T1000 (cell line): ENCODE data around the gene PCIF1.
"Not testable (repeated sequence)": the region's sequence is repeated elsewhere in the genome, so short reads cannot be mapped to it uniquely, and the experiment has no call there.

Experiments
- DNase-seq: peaks from one replicate; lab custom pipeline; 2025; ENCODE audit warnings: mixed read lengths; lab: John Stamatoyannopoulos, UW

The PCIF1 gene

DNA sequence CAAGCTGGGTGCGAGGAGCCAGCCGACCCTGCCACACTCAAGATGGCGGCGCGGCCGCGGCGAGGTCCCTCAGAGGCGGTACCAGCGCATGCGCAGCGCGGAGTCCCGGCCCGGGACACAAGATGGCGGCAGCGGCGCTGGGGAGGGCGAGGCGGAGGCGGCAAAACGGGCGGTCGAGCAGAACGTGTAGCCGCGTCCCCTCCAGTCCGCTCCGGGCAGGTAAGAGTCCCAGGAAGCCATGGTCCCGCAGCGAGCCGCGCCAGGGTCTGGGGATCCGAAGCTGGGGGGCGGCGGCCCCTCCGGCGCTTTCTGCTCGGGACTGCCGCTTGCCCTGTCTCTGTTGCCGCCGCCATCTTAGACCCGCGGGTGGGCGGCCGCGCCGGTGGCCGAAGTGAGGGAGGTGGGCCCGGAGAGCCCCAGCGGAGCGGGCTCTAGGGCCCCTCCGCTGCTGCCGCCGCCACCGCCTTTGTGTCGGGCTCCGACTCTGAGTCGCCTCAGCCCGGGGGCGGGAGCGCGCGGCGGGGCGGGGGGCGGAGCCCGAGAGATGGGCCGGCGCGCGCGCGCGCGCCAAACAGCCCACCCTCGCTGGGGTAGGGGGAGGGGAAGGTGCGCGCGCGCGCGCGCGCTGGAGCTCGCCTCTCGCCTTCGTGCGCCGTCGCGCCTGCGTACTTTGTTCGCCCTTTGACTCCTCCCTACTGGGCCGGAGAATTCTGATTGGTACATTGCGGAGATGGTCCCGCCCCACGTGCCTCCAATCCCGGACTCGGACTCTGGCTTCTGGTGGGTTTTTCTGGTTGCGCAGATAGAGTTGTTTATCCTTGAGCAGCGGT, at the start of gene PCIF1:
TSS of gene PCIF1 (plus strand) at position 98 of the 830 bp plus-strand sequence. CDS start 4,317 bp downstream, outside the sequence.
- DNase-seq = peak; percentile 99

DNA sequence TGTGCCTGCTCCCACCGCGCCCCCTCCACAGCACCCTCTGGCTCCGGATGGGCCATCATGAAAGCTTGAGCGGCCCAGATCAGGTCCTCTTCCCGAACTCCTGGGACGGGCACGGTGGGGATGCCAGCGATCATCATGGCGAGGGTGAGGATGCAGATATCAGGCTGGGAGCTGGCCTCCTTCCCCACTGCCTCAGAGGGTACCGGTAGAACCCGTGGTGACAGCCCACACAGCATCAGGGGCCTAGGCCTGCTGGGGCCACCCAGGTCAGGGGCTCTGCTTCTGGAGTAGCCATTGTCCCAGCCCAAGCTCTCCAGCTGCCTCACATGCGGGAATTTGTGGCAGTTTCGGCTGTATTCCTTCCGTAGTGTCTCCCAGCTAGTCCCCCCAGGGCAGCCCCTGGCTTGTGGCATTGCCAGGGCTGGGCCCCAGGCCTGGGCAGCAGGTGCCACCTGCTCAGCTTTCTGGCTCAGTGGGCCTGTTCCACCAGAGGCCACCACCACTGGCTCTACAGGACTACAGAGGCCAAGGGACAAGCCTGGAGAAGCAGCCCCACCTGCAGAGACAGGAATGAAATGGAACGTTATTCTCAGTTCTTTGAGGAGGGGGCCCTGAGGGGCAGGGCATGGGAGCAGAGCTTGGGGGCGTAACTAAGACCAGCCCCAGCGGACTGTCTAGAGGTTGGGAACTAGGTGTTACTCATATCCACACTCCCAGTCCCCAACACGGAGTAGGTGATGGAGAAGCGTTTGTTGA, 47.7 kb upstream of the PCIF1 start:
- no peak for DNase-seq

DNA sequence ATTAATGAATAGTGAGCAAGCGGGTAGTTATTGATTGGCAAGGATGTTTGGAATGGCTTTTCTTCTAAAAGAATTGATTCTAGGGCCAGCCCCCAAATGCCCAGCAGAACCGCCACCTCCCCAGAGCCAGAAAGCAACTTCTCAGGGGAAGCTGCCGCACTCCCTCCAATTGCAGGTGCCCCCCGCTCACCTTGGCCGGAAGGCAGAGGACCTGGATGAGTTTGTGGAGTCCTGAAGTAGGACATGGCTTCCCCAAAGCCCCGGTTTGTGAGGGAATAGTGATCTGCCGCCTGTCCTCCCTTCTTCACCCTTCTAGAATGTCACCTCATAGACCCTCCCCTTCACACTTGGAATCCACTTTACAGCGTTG, 47.2 kb upstream of the PCIF1 start, which contains the start of gene SPATA25:
TSS of gene SPATA25 (minus strand) at position 277 of the 370 bp plus-strand sequence. CDS start at position 245, 32 bp downstream.
- no peak for DNase-seq

DNA sequence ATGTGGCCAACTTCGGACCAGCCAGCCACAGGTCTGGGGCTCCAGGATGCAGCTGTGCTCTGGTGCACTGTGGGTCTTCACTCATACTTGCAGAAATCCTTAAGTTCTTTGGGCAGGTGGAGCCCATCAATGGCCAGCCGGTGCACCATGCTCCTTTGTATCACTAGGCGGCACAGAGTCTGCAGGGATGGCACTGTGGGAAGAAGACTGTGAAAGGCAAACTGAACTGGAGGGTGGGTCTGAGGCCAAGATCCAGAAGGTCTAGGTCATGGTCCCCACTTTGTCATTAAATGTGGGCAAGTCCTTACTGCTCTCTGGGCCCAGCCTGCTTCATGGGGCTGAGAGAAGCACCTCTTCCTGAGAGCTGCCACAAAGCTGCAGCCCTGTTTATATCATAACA, 45.8 kb upstream of the PCIF1 start:
- DNase-seq = no peak

DNA sequence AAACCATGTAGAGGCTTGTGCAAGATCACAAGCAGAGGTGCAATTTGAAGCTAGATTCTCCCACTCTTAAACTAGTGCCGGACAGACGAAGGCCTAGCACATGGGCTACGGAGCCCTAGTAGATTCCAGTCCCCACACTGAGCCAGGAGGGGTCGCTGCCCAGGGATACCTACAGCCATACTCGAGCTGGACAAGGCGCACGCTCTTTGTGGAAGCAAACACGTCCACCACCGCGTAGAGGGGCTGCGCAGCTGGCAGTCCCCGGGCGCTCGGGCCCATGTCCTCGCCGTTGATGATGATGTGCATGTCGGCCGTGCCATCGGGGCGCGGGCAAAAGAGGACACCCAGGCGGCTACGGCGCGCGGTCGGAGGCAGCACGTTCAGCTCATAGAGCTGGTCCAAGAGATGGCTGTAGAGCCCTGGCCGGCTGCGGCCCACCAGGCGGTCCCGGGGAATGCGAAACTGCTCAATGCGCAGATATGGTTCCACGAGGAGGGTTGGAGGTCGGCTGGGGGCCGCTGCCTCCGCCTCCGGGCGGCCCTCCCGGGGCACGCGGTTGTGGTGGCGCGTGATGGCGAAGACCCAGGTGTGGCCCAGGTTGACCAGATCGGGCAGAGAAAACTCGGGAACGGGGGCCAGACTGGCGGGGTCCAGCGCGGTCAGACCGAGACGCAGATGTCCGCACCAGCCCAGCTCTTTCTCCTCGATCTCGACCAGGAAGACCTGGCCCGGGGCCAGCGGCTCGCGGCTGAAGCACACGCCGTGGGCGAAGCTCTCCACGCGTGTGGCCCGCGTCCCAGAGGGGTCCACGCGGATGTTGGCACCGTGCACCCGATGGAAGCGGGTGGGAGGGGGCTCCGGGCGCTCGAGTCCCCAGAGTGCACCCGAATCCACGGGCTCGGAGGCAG, 44.2 kb upstream of the PCIF1 start:
- no peak for DNase-seq

DNA sequence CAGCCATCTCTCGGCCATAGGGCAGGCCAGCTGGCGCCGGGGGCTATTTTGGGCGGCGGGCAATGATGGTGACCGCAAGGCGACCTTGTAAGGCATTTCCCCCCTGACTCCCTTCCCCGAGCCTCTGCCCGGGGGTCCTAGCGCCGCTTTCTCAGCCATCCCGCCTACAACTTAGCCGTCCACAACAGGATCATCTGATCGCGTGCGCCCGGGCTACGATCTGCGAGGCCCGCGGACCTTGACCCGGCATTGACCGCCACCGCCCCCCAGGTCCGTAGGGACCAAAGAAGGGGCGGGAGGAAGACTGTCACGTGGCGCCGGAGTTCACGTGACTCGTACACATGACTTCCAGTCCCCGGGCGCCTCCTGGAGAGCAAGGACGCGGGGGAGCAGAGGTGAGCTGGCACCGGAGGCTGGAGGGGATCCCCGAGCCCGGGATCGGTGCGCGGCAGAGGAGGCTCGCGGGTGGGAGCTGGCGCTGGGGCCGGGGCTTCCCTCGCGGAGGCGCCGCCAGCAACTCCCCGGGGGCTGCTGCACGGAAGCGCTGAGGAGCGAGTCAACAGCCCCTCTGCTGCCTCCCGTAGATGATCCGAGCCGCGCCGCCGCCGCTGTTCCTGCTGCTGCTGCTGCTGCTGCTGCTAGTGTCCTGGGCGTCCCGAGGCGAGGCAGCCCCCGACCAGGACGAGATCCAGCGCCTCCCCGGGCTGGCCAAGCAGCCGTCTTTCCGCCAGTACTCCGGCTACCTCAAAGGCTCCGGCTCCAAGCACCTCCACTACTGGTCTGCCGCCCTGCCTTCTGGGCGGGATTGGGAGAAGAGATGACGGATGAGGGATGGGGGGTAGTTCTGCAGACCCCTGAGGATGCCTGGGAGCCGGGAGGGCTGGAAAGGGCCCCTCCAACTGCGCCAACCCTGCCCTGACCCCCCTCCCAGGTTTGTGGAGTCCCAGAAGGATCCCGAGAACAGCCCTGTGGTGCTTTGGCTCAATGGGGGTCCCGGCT, 43.2 kb upstream of the PCIF1 start, which contains the start of the genes CTSA and NEURL2:
TSS of gene CTSA (plus strand) at position 351 of the 999 bp plus-strand sequence. CDS start at position 585, 234 bp downstream.
TSS of gene NEURL2 (minus strand) at position 224 of the 999 bp plus-strand sequence. CDS start at position 7, 217 bp downstream.
- peak; percentile 95 for DNase-seq

DNA sequence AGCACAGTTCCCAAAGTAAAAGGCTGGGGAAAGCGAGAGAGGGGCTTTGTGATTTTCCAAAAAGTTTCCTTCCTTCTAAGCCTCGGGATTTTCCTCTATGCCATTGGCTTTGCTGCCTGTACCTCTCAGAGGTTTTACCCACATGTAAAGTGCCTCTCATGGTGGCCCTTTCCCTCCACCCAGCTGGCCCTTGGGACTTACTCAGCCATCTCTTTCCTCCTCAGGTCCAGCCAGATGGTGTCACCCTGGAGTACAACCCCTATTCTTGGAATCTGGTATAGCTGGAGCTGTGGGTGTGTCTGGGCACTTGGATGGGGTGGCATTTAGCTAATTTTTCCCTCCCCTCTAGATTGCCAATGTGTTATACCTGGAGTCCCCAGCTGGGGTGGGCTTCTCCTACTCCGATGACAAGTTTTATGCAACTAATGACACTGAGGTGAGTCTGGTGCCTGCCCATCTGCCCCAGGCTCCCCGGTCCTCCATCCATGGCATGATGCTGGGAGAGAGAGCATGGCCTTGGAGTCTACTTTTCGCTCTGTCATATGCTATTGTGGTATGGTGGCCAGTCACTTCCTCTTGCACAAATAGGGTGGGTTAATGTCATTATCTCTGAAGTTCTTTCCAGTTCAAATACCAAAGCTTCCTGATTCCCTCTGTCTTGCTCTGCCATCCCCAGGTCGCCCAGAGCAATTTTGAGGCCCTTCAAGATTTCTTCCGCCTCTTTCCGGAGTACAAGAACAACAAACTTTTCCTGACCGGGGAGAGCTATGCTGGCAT, 42.2 kb upstream of the PCIF1 start:
- DNase-seq = no peak

DNA sequence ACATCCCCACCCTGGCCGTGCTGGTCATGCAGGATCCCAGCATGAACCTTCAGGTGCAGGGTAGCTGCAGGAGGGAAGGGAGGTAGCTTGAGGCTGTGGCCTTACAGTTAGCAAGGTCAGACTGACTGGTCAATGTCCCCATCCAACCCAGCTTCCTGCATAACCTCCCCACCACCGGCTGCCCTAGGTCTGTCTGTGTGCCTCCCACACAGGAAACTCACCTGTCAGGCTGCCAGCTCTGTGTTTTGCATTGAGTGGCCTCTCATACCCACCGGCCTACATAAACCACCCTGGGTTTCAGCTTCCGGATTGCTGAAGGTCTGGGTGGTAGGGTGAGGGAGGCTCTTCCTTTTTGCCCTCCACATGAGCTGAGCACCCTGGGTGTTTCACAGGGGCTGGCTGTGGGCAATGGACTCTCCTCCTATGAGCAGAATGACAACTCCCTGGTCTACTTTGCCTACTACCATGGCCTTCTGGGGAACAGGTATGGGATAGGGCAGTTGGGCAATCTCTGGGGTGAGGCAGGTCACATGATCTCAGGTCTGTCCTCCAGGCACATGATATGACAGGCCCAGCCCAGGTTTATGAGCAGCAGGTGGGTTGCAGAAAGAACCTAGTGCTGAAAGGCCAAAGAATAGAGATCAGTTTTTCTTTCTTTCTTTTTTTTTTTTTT, 41.5 kb upstream of the PCIF1 start:
- no peak for DNase-seq

DNA sequence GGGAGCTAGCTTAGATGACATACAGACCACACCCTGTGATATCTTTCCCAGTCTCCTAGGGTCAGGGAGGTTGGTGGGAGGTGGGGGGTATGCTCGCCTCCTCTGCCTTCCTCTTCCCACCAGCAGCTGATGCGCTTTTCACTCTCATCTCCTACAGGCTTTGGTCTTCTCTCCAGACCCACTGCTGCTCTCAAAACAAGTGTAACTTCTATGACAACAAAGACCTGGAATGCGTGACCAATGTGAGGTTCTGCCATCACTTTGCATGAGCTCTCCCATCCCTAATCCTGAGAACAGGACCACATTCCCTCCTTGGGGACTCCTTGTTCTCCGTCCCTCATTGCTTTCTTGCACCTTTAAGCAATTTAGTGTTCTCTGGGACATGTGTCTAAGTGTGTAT, 40.7 kb upstream of the PCIF1 start:
- no peak for DNase-seq

DNA sequence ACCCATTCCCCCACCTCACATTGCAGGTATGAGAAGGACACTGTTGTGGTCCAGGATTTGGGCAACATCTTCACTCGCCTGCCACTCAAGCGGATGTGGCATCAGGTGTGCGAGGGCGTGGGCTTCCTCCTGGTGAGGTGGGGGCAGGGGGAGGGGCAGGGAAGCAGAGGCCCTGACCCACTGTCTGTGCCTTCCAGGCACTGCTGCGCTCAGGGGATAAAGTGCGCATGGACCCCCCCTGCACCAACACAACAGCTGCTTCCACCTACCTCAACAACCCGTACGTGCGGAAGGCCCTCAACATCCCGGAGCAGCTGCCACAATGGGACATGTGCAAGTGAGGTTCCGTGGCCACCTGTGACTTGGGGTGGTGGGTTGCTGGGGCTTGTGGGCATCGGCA, 39.7 kb upstream of the PCIF1 start:
- no peak for DNase-seq

DNA sequence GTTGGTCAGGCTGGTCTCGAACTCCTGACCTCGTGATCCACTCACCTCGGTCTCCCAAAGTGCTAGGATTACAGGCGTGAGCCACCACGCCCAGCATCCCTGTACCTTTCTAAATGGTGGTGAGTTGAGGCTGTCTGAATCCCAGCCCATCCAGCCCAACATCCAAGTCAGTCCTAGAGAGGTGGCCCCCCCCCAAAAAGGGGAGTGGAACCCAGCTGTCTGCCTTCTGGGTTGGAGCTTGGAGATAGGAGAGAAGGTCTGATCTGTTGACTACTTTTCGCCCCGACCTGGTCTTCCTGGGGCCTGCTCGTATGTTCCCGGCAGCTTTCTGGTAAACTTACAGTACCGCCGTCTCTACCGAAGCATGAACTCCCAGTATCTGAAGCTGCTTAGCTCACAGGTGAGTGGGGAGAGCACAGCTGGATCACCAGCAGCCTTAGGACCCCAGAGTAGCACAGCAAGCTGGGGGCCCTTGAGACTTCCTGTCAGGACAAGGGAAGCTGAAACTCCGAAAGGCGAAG, 37.8 kb upstream of the PCIF1 start:
- DNase-seq = no peak

DNA sequence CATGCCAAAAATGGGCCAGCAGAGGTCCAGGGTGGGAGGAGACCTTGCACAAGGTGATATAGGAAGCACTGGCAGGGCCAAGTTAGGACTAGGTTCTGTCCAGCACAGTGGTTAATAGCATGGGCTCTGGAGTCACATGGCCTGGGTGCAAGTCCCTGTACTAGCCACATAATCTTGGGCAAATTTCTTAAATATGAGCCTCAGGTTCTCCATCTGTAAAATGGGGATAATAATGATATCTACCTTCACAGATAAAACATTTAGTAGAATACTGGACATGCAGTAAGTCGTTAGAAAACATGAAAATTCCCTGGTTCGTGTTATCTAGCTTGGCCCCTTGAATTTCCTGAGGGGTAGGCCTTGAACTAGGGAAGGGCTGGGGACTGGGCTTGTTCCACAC, 37.2 kb upstream of the PCIF1 start:
- no peak for DNase-seq

DNA sequence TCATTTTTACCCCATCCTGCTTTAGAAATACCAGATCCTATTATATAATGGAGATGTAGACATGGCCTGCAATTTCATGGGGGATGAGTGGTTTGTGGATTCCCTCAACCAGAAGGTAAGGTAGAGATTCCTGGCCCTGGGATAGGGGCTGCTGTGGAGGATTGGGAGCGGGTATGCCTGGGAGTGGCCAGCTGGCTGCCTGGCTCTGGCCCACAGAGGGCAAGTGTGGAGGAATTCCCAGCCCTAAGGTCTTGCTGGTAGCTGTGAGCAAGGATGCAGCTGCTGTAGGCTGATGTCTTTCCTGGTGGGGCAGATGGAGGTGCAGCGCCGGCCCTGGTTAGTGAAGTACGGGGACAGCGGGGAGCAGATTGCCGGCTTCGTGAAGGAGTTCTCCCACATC, 36.8 kb upstream of the PCIF1 start:
- no peak for DNase-seq

DNA sequence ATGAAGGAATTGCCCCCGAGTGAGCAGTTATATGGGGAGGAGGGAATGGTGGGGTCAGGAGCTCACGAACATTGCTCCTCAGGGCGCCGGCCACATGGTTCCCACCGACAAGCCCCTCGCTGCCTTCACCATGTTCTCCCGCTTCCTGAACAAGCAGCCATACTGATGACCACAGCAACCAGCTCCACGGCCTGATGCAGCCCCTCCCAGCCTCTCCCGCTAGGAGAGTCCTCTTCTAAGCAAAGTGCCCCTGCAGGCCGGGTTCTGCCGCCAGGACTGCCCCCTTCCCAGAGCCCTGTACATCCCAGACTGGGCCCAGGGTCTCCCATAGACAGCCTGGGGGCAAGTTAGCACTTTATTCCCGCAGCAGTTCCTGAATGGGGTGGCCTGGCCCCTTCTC, 36.2 kb upstream of the PCIF1 start:
- DNase-seq = no peak

DNA sequence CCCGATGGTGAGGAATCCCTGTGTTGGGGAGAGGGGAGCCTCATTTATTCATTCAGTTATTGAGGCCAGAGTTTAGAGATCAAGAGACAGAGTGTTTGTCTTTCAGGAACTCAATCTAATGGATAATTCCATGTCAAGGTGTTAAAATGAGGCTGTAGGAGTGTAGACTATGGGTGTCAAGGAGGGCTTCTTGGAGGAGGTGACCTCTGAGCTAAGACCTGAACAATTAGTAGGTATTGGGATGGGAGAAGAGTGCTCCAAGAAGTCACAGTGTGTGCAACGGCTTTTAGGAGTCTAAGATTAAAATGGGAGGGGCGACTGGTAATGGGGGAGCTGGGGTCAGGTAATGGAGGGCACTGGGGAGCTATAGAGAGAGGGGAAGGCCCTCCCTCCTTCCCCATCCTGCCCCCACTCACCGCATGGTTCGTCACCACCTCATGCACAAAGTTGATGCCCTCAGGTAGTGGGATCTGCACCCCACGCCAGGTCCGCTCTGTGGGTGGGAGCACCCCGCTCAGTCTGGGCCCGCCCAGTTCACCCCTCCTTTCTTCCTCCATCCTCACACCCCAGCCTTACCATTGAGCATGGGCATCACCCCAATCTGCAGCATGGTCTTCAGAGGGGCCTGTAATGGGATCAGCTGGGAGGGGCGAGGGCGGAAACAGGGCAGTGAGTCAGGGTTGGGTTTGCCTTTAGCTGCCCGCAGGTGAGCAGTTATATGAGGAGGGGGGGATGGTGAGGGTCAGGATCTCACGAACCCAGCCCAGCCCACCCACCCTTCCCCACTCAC, 35.2 kb upstream of the PCIF1 start:
- no peak for DNase-seq

DNA sequence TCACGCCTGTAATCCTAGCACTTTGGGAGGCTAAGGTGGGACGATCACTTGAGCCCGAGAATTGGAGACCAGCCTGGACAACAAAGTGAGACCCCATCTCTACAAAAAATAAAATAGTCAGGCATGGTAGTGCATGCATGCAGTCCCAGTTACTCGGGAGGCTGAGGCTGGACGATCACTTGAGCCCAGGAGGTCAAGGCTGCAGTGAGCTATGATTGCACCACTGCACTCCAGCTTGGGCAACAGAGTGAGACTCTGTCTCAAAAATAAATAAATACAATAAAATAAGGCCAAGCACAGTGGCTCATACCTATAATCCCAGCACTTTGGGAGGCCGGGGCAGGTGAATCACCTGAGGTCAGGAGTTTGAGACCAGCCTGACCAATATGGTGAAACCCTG, 33.2 kb upstream of the PCIF1 start:
- not testable (repeated sequence) for DNase-seq

DNA sequence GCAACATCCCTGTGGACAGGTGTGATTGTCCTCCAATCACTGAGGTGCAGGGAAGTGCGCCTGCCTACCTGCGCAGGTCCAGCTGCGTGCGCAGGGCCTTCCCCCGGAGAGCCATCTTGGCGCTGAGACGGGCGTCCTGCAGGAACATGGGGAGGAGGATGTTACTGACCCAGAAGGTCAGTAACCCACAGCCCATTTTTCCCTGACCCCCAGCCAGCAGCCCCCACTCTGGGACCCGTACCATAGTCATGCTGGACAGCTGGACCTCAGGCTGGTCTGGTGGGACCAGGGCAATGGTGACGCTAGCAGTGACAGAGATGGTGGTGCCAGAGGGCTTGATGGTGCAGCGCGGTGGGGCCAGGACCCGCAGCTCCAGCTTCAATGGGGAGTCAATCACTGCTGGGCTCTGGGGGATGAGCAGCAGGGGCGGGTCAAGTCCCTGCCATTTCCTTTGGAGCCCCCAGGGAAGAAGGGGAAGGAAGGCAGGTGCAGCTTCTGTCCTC, 32.2 kb upstream of the PCIF1 start:
- DNase-seq = no peak
